CD4-positive, alpha-beta memory T cell (primary cell): ENCODE measurements around the gene CPAMD8. TPM values are rescaled to one million over a fixed set of nuclear protein-coding genes. Genes with fewer than 3 reads are reported as not detected.

Source experiments
- CTCF ChIA-PET: fragments of 350-600 bp; sonication (Branson Sonifier 250); formaldehyde crosslinking; loops from one replicate; lab custom pipeline; 2021; ENCODE audit warnings: inconsistent platforms; ENCODE audit not compliant: partially characterized antibody; lab: Charles Lee
- POLR2A ChIA-PET: fragments of 350-600 bp; sonication (Branson Sonifier 250); formaldehyde crosslinking; loops from one replicate; lab custom pipeline; 2021; ENCODE audit not compliant: partially characterized antibody; lab: Charles Lee
- DNase-seq, 5 donors: peaks; one replicate each; pipeline versions ENCODE4 v3.0.0 to v3.0.0-alpha.2; 2020 to 2022; ENCODE audit warnings: mixed read lengths in 1 of 5
- H3K27ac ChIP-seq: one replicate; pipeline ENCODE4 v1.7.0; 2013; ENCODE audit warnings: low read depth, low read length
- H3K27me3 ChIP-seq: 2 replicates; pipeline ENCODE4 v1.7.0; 2013; ENCODE audit warnings: mild to moderate bottlenecking, low read length, moderate library complexity; ENCODE audit not compliant: insufficient read depth
- H3K36me3 ChIP-seq: 2 replicates; pipeline ENCODE4 v1.7.0; 2013; ENCODE audit warnings: mild to moderate bottlenecking, low read length, moderate library complexity; ENCODE audit not compliant: insufficient read depth
- H3K4me1 ChIP-seq: 2 replicates; pipeline ENCODE4 v1.7.0; 2013; ENCODE audit warnings: mild to moderate bottlenecking, low read length, moderate library complexity; ENCODE audit not compliant: insufficient read depth
- H3K4me3 ChIP-seq, 2 donors: one replicate each; pipeline ENCODE4 v1.7.0; 2013; ENCODE audit warnings: low read length in 2 of 2, mild to moderate bottlenecking in 1 of 2
- H3K9me3 ChIP-seq, 2 donors: one replicate each; pipeline ENCODE4 v1.7.0; 2013; ENCODE audit warnings: low read length in 2 of 2, control low read depth in 1 of 2; ENCODE audit not compliant: control insufficient read depth in 1 of 2
- H3K27ac Mint-ChIP-seq, 7 donors: one replicate each; pipeline ENCODE4 v1.8.0; 2020 to 2021; ENCODE audit warnings: mixed read lengths in 7 of 7, mild to moderate bottlenecking in 6 of 7, inconsistent platforms in 3 of 7, moderate library complexity in 3 of 7
- H3K27me3 Mint-ChIP-seq, 2 donors: one replicate each; pipeline ENCODE4 v1.8.0; 2020 to 2021; ENCODE audit warnings: mixed read lengths in 2 of 2
- H3K36me3 Mint-ChIP-seq, 2 donors: one replicate each; pipeline ENCODE4 v1.8.0; 2020 to 2021; ENCODE audit warnings: mixed read lengths in 2 of 2, inconsistent platforms in 1 of 2, mild to moderate bottlenecking in 1 of 2
- H3K4me1 Mint-ChIP-seq, 4 donors: one replicate each; pipeline ENCODE4 v1.8.0; 2020 to 2021; ENCODE audit warnings: mixed read lengths in 4 of 4, mild to moderate bottlenecking in 1 of 4
- H3K4me3 Mint-ChIP-seq, 8 donors: one replicate each; pipeline ENCODE4 v1.8.0; 2020 to 2021; ENCODE audit warnings: mixed read lengths in 8 of 8, mild to moderate bottlenecking in 7 of 8, moderate library complexity in 6 of 8, inconsistent platforms in 3 of 8
- H3K9me3 Mint-ChIP-seq, 8 donors: one replicate each; pipeline ENCODE4 v1.8.0; 2020 to 2021; ENCODE audit warnings: mixed read lengths in 8 of 8, mild to moderate bottlenecking in 5 of 8, inconsistent platforms in 3 of 8, moderate library complexity in 1 of 8
- intact Hi-C: fragments of 100-400 bp; cut with micrococcal nuclease; formaldehyde crosslinking; loops from one replicate; pipeline ENCODE4 v1.15.1; 2023
- polyA plus RNA-seq, 2 donors: library from polyadenylated mRNA; unstranded; fragments of 300-500 nt; fragmentation: Illumina TruSeq; gene quantifications; one replicate each; pipeline ENCODE4 v1.2.3, GENCODE V29; 2021
- total RNA-seq, 2 experiments: library from RNA; stranded (reverse); gene quantifications; one replicate each; pipeline ENCODE4 v1.2.3, GENCODE V29; 2021

Gene CPAMD8
- total and polyA plus RNA-seq, 4 experiments from 2014 or later = 0.88 to 3.0 (median 1.5) TPM

- intact Hi-C loops = loop anchor here (5.0 kb wide), 1 partner anchor 127 kb away; no protein-coding TSS in a partner anchor
- no peak overlapping the region for H3K27ac ChIP-seq
- CTCF ChIA-PET = no interaction called here
- peak overlapping the region in 6 of 8 donors; percentile 31 to 74 (median 38) for H3K4me3 Mint-ChIP-seq
- H3K36me3 ChIP-seq = no peaks in the 10 kb centered on the region
- peak in 1 of 5 donors; percentile 23 for DNase-seq
- H3K9me3 ChIP-seq = no peaks in the 10 kb centered on the region
- H3K36me3 Mint-ChIP-seq = no peaks in the 10 kb centered on the region
- H3K27me3 ChIP-seq = no peaks in the 10 kb centered on the region
- H3K27me3 Mint-ChIP-seq = no peaks in the 10 kb centered on the region
- H3K9me3 Mint-ChIP-seq = peaks cover 0 to 7% (median 0%) of the 10 kb centered on the region in 8 donors
- peak overlapping the region in 6 of 7 donors; percentile 25 to 84 (median 62) for H3K27ac Mint-ChIP-seq
- H3K4me1 Mint-ChIP-seq = peaks cover 10 to 30% (median 19%) of the 10 kb centered on the region in 4 donors
- POLR2A ChIA-PET = no interaction called here
- no peak overlapping the region for H3K4me3 ChIP-seq
- H3K4me1 ChIP-seq = peaks cover 20% of the 10 kb centered on the region
Measured at GRCh38 chr19:16899566-16900075, 127.0 kb downstream of the CPAMD8 start.

GRCh38 chr19:16898361-16899015, 128.1 kb downstream of the CPAMD8 start:
- Histone ChIP-seq H3K4me1 (peaks cover 20% of the 10 kb centered on the region), H3K4me3 (no peak overlapping the region), H3K27ac (no peak overlapping the region), H3K36me3 (no peaks in the 10 kb centered on the region), H3K27me3 (no peaks in the 10 kb centered on the region), H3K9me3 (no peaks in the 10 kb centered on the region)
- Mint-ChIP-seq H3K4me1 (peaks cover 10 to 36% (median 23%) of the 10 kb centered on the region in 4 donors), H3K4me3 (peak overlapping the region; percentile 68 to 81 (median 78)), H3K9me3 (peaks cover 0 to 9% (median 0%) of the 10 kb centered on the region in 8 donors), H3K27ac (peak overlapping the region in 5 of 7 donors; percentile 51 to 78 (median 53)), H3K27me3 (peaks cover 0 to 1% of the 10 kb centered on the region in 2 donors), H3K36me3 (no peaks in the 10 kb centered on the region)
- ChIA-PET POLR2A (no interaction called here), CTCF (no interaction called here)
- intact Hi-C loops = loop anchor here (5.0 kb wide), 1 partner anchor 126 kb away; no protein-coding TSS in a partner anchor
- no peak for DNase-seq

DNA sequence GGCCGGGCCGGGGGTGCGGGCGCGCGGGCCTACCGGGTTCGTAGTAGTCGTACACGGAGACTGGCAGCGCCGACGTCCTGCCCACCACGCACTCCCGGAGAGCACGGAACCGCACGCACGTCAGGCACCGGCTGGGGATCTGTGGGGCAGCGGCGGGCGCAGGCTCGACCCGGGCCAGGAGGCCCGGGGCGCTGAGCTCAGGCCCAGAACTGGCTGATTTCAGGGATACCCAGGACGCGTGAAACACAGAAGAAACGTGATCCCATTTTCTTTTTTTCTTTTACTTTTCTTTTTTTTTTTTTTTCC, 128.8 kb downstream of the CPAMD8 start:
- POLR2A ChIA-PET = no interaction called here
- H3K27ac ChIP-seq = no peak overlapping the region
- peak overlapping the region in 1 of 2 donors; percentile 47 for H3K4me3 ChIP-seq

DNA sequence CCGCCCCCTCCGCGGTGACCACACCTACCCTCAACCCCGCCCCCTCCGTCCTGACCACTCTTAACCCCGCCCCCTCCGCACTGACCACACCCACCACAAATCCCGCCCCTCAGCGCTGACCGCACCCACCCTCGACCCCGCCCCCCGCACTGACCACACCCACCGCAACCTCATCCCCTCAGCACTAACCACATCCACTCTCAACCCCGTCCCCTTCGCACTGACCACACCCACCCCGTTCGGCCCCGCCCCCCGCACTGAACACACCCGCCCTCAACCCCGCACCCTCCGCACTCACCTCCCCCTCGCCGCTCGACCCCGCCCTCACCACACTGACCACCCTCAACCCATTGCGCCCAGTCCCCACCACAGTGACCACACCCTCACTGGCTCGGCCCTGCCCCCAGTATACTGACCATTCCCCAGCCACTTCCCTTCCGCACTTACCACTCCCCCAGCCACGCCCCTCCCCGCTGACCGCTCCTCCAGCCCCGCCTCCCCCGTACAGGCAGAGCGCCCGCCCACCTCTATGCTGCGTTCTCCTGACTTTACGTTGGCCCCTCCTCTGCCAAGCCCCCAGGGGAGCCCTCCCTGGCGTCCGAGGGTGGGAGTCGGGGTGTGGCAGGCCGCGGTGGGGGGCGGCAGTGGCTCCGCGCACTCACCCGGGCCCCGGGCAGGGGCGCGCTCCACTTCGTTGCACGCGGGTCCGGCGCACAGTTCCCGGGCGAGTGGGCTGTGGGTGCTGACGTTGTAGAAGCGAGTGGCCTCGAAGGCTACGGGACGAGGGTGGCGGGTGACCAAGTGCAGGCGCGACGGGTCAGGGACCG, 129.4 kb downstream of the CPAMD8 start:
- Histone ChIP-seq H3K36me3 (no peaks in the 10 kb centered on the region), H3K9me3 (no peaks in the 10 kb centered on the region), H3K27ac (no peak overlapping the region), H3K4me3 (peak overlapping the region in 1 of 2 donors; percentile 47), H3K27me3 (no peaks in the 10 kb centered on the region), H3K4me1 (peaks cover 20% of the 10 kb centered on the region)
- CTCF ChIA-PET = no interaction called here
- peaks cover 0 to 9% (median 0%) of the 10 kb centered on the region in 8 donors for H3K9me3 Mint-ChIP-seq
- intact Hi-C loops = loop anchor here (2.0 to 5.0 kb wide), 2 partner anchors 106 to 125 kb away; no protein-coding TSS in a partner anchor
- peaks cover 5 to 6% of the 10 kb centered on the region in 2 donors for H3K27me3 Mint-ChIP-seq
- POLR2A ChIA-PET = no interaction called here
- H3K4me3 Mint-ChIP-seq = peak overlapping the region; percentile 68 to 83 (median 74)
- H3K4me1 Mint-ChIP-seq = peaks cover 10 to 39% (median 23%) of the 10 kb centered on the region in 4 donors
- DNase-seq = peak; percentile 32 to 67 (median 49)
- no peaks in the 10 kb centered on the region for H3K36me3 Mint-ChIP-seq
- peak overlapping the region in 2 of 7 donors; percentile 9 to 78 for H3K27ac Mint-ChIP-seq

More for the DNA sequence above, 128.8 kb downstream of the CPAMD8 start:
- H3K9me3 ChIP-seq = no peaks in the 10 kb centered on the region
- H3K4me1 ChIP-seq = peaks cover 20% of the 10 kb centered on the region
- H3K36me3 Mint-ChIP-seq = no peaks in the 10 kb centered on the region
- intact Hi-C loops = loop anchor here (2.0 to 5.0 kb wide), 2 partner anchors 105 to 126 kb away; no protein-coding TSS in a partner anchor
- CTCF ChIA-PET = no interaction called here
- H3K27ac Mint-ChIP-seq = peak overlapping the region in 1 of 7 donors; percentile 78
- no peaks in the 10 kb centered on the region for H3K36me3 ChIP-seq
- H3K4me3 Mint-ChIP-seq = peak overlapping the region; percentile 66 to 80 (median 73)
- peaks cover 10 to 36% (median 23%) of the 10 kb centered on the region in 4 donors for H3K4me1 Mint-ChIP-seq
- H3K9me3 Mint-ChIP-seq = peaks cover 0 to 9% (median 0%) of the 10 kb centered on the region in 8 donors
- H3K27me3 Mint-ChIP-seq = peaks cover 2 to 4% of the 10 kb centered on the region in 2 donors
- H3K27me3 ChIP-seq = no peaks in the 10 kb centered on the region
- no peak for DNase-seq

GRCh38 chr19:16896146-16897028, 130.2 kb downstream of the CPAMD8 start:
- peaks cover 7% of the 10 kb centered on the region in 2 donors for H3K27me3 Mint-ChIP-seq

GRCh38 chr19:16895467-16896145, 131.0 kb downstream of the CPAMD8 start:
- Histone ChIP-seq H3K36me3 (no peaks in the 10 kb centered on the region), H3K9me3 (no peaks in the 10 kb centered on the region), H3K4me3 (no peak overlapping the region), H3K4me1 (peaks cover 20% of the 10 kb centered on the region), H3K27ac (no peak overlapping the region), H3K27me3 (no peaks in the 10 kb centered on the region)
- intact Hi-C loops = loop anchor here (2.0 to 5.0 kb wide), 2 partner anchors 107 to 123 kb away; no protein-coding TSS in a partner anchor
- Mint-ChIP-seq H3K4me3 (peak overlapping the region in 5 of 8 donors; percentile 39 to 78 (median 59)), H3K27ac (peak overlapping the region in 4 of 7 donors; percentile 46 to 80 (median 69)), H3K9me3 (peaks cover 0 to 8% (median 0%) of the 10 kb centered on the region in 8 donors), H3K36me3 (no peaks in the 10 kb centered on the region), H3K27me3 (peaks cover 7% of the 10 kb centered on the region in 2 donors), H3K4me1 (peaks cover 10 to 40% (median 23%) of the 10 kb centered on the region in 4 donors)
- DNase-seq = no peak
- CTCF ChIA-PET = no interaction called here
- POLR2A ChIA-PET = interaction anchor here (0.5 kb wide), 1 partner anchor 339 kb away, joined by 3 read pairs; no protein-coding TSS in a partner anchor

More at GRCh38 chr19:16896146-16897028, 130.2 kb downstream of the CPAMD8 start:
- Mint-ChIP-seq H3K36me3 (no peaks in the 10 kb centered on the region), H3K9me3 (peaks cover 0 to 8% (median 0%) of the 10 kb centered on the region in 8 donors), H3K4me3 (peak overlapping the region; percentile 48 to 83 (median 76)), H3K27ac (peak overlapping the region in 5 of 7 donors; percentile 46 to 84 (median 69)), H3K4me1 (peaks cover 10 to 40% (median 23%) of the 10 kb centered on the region in 4 donors)
- H3K27ac ChIP-seq = no peak overlapping the region
- POLR2A ChIA-PET = interaction anchor here (0.5 kb wide), 1 partner anchor 338 kb away, joined by 3 read pairs; no protein-coding TSS in a partner anchor
- no peaks in the 10 kb centered on the region for H3K36me3 ChIP-seq
- DNase-seq = peak in 1 of 5 donors; percentile 36
- peaks cover 20% of the 10 kb centered on the region for H3K4me1 ChIP-seq
- peak overlapping the region in 1 of 2 donors; percentile 28 for H3K4me3 ChIP-seq
- intact Hi-C loops = loop anchor here (2.0 to 5.0 kb wide), 2 partner anchors 106 to 124 kb away; no protein-coding TSS in a partner anchor
- H3K27me3 ChIP-seq = no peaks in the 10 kb centered on the region
- CTCF ChIA-PET = no interaction called here
- no peaks in the 10 kb centered on the region for H3K9me3 ChIP-seq
